Choroid plexus epithelial cell (primary cell): ENCODE results near the gene ASXL3.

Experiments
- DNase-seq: peaks from one replicate; pipeline ENCODE4 v3.0.0-alpha.2; 2010; ENCODE audit warnings: low read depth
- H3K4me3 ChIP-seq: 2 replicates; pipeline ENCODE4 v1.5.1; 2011; ENCODE audit warnings: low read depth, mild to moderate bottlenecking, control low read depth, low read length, moderate library complexity
- TF ChIP-seq, protein P1 (sequence below): conservative IDR thresholded peaks from 2 replicates; pipeline ENCODE4 v1.5.1; 2011; ENCODE audit warnings: low read depth, mild to moderate bottlenecking, control low read depth, inconsistent platforms, low read length, moderate library complexity

The ASXL3 gene

GRCh38 chr18:33557706-33558105 is 20.3 kb upstream of the ASXL3 start:
- TF ChIP-seq, protein P1, sequence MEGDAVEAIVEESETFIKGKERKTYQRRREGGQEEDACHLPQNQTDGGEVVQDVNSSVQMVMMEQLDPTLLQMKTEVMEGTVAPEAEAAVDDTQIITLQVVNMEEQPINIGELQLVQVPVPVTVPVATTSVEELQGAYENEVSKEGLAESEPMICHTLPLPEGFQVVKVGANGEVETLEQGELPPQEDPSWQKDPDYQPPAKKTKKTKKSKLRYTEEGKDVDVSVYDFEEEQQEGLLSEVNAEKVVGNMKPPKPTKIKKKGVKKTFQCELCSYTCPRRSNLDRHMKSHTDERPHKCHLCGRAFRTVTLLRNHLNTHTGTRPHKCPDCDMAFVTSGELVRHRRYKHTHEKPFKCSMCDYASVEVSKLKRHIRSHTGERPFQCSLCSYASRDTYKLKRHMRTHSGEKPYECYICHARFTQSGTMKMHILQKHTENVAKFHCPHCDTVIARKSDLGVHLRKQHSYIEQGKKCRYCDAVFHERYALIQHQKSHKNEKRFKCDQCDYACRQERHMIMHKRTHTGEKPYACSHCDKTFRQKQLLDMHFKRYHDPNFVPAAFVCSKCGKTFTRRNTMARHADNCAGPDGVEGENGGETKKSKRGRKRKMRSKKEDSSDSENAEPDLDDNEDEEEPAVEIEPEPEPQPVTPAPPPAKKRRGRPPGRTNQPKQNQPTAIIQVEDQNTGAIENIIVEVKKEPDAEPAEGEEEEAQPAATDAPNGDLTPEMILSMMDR, result no peak
- no peak overlapping the region for H3K4me3 ChIP-seq
- DNase-seq, result no peak

DNA sequence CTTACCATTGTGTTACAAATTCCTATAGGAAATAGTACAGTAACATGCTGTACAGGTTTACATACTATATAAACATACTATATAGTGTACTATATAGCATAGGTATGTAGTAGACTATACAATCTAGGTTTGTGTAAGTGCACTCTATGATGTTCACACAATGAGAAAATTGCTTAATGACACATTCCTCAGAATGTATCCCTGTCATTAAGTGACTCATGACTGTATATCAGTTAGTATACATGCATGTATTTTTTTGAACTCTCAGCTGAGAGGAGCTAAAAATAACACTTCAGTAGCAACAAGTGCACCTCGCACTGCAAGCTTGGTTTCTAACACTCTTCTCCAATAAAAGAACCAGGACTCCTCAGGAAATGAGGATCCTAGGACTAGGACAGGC is 19.5 kb upstream of the ASXL3 start:
- no peak overlapping the region for H3K4me3 ChIP-seq
- DNase-seq, result no peak
- TF ChIP-seq, protein P1, result no peak

DNA sequence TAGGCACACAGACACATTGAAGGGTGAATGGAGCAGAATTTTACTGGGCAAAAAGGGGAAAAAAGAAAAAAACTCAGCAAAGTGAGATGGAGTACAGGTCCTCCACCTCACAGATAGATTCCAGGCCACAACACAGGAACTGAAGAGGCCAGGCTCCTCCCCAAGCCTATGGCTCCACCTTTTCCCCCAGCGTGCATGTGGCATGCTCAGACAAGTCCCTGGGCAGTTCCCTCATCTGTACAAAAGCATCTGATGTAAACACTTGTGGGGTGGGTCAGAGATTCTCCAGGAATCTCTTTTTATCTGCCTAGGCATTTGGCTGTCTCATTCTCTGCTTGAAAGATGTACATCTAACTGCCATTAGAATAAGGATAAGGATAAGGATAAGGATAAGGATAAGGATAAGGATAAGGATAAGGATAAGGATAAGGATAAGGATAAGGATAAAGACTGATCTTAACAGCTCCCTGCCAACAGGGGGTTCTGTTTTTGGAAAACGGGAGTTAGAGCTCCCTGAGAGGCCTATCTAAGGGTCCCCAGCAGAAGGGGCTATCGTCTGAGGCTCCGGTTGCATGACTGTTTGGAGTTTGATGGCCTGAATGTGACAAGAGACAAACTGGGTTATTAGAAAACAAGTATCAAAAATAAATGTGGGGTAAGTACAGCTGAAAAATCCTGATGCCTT is 17.2 kb upstream of the ASXL3 start:
- TF ChIP-seq, protein P1, result no peak
- H3K4me3 ChIP-seq, result no peak overlapping the region

GRCh38 chr18:33562741-33563140 is 15.3 kb upstream of the ASXL3 start:
- TF ChIP-seq, protein P1, result no peak
- no peak for DNase-seq
- no peak overlapping the region for H3K4me3 ChIP-seq

More for the DNA sequence above, 17.2 kb upstream of the ASXL3 start:
- peak; percentile 70 for DNase-seq

DNA sequence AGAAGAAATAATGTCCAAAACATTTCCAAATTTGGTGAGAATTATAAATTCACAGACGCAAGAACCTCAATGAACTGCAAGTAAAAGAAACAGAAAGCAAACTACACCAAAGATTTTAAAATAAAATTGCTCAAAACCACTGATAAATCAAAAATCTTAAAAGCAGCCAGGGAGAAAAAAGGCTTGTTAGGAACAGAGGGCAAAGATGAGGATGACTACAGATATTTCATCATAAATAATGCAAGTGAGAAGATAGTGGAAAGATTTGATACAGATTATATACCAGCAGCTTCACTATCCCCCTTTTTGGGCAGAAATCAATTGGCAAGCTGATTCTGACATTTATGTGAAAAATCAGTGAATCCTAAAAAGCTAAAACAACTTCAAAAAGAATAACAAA is 10.3 kb upstream of the ASXL3 start:
- no peak for DNase-seq

GRCh38 chr18:33571998-33572787 is 5.8 kb upstream of the ASXL3 start:
- DNase-seq, result no peak
- TF ChIP-seq, protein P1, result no peak

More for the DNA sequence above, 10.3 kb upstream of the ASXL3 start:
- H3K4me3 ChIP-seq, result no peak overlapping the region
- TF ChIP-seq, protein P1, result no peak

GRCh38 chr18:33573193-33573592 is 4.8 kb upstream of the ASXL3 start:
- TF ChIP-seq, protein P1, result no peak
- no peak for DNase-seq
- no peak overlapping the region for H3K4me3 ChIP-seq

More at GRCh38 chr18:33571998-33572787, 5.8 kb upstream of the ASXL3 start:
- H3K4me3 ChIP-seq, result no peak overlapping the region
